ENCODE data around the gene PCDHA2. TPM values are rescaled to one million over a fixed set of nuclear protein-coding genes. Genes with fewer than 3 reads are reported as not detected.
"Not testable (repeated sequence)": the region's sequence is repeated elsewhere in the genome, so short reads cannot be mapped to it uniquely, and the experiment has no call there.

The PCDHA2 gene
- 0.05 TPM in 1 of 2 replicates, not detected in the other for total RNA-seq (2014; rRNA removed; shearing (Covaris generic))

- DNase-seq (ENCODE audit: low spot score): no peak
Observed at GRCh38 chr5:140794595-140795258, at the start of gene PCDHA2. PCDHA2 (plus strand) TSS chr5:140794852.

GRCh38 chr5:140753561-140753960 is 41.1 kb upstream of the PCDHA2 start:
- DNase-seq (ENCODE audit: low spot score): no peak

- peak; percentile 23 for DNase-seq (ENCODE audit: low spot score)
Observed at GRCh38 chr5:140764177-140764973, 30.3 kb upstream of the PCDHA2 start.

DNA sequence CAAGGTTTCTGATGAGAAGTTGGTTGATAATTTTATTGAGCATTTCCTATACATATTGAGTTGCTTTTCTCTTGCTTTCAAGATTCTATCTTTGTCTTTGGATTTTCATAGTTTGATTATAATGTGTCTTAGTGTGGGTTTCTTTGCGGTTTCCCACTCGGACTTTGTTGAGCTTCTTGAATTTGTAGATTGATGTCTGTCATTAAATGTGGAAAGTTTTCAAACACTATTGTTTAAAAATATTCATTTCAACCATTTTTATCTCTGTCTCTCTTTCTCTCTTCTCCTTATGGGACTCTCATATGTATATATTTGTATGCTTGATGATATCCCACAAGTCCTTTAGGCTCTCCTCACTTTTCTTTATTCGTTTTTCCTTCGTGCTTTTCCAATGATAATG is 27.2 kb upstream of the PCDHA2 start:
- DNase-seq (ENCODE audit: low spot score): no peak

DNA sequence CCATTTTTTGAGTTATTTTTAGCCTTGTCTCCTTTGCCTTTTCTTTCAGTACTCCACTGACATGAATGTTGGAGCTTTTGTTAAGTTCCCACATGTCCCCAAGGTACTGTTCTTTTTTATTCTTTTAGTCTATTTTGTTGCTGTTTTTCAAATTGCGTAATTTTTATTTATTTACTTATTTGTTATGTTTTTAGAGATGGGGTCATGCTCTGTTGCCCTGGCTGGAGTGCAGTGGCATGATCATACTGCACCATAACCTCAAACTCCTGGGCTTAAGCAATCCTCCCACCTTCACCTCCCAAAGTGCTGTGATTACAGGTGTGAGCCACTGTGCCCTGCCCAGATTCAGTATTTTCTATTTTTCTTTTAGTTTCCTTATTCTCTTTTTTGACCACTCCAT is 14.1 kb upstream of the PCDHA2 start:
- no peak for DNase-seq (ENCODE audit: low spot score)

DNA sequence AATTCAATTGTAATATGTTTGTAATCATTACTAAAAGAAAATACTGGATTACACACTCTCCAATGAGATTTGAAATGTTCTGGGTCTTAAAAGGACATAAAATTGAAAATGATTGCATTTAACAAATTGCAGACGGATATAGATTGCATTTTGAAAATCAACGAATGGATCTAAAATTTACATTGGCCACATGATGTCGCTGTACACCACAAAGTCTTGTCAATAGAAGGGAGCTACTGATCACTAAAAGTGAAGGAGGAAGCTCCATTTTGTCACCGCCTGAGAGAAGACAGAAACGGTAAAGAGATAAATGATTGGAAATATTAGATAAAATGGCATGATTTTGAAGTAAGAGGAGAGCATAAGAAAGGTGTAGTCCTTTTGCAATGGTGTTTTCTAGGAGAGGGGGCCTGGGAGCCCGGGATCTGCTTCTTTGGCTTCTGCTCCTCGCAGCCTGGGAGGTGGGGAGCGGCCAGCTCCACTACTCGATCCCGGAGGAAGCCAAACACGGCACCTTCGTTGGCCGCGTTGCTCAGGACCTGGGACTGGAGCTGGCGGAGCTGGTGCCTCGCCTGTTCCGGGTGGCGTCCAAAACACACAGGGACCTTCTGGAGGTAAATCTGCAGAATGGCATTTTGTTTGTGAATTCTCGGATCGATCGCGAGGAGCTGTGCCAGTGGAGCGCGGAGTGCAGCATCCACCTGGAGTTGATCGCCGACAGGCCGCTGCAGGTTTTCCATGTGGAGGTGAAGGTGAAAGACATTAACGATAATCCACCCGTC is 8.6 kb upstream of the PCDHA2 start, which contains the start of gene PCDHA1:
PCDHA1 (plus strand) TSS at position 236 of the 782 bp plus-strand sequence.
- DNase-seq (ENCODE audit: low spot score): no peak

DNA sequence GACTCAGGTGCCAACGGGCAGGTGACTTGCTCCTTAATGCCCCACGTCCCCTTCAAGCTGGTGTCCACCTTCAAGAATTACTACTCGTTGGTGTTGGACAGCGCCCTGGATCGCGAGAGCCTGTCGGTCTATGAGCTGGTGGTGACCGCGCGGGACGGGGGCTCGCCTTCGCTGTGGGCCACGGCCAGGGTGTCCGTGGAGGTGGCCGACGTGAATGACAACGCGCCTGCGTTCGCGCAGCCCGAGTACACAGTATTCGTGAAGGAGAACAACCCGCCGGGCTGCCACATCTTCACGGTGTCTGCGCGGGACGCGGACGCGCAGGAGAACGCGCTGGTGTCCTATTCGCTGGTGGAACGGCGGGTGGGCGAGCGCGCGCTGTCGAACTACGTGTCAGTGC is 7.2 kb upstream of the PCDHA2 start:
- DNase-seq (ENCODE audit: low spot score): not testable (repeated sequence)

GRCh38 chr5:140787849-140788504 is 6.7 kb upstream of the PCDHA2 start:
- DNase-seq (ENCODE audit: low spot score): not testable (repeated sequence)

GRCh38 chr5:140791089-140791488 is 3.6 kb upstream of the PCDHA2 start:
- no peak for DNase-seq (ENCODE audit: low spot score)

- DNase-seq (ENCODE audit: low spot score): peak; percentile 11
Observed at GRCh38 chr5:140795259-140795641, 598 bp downstream of the PCDHA2 start.

DNA sequence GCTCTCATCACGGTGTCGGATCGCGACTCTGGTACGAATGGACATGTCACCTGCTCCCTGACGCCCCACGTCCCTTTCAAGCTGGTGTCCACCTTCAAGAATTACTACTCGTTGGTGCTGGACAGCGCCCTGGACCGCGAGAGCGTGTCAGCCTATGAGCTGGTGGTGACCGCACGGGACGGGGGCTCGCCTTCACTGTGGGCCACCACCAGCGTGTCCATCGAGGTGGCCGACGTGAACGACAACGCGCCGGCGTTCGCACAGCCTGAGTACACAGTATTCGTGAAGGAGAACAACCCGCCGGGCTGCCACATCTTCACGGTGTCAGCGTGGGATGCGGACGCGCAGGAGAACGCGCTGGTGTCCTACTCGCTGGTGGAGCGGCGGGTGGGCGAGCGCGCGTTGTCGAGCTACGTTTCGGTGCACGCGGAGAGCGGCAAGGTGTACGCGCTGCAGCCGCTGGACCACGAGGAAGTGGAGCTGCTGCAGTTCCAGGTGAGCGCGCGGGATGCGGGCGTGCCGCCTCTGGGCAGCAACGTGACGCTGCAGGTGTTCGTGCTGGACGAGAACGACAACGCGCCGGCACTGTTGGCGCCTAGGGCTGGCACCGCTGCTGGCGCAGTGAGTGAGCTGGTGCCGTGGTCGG is 1.5 kb downstream of the PCDHA2 start:
- DNase-seq (ENCODE audit: low spot score): not testable (repeated sequence)

DNA sequence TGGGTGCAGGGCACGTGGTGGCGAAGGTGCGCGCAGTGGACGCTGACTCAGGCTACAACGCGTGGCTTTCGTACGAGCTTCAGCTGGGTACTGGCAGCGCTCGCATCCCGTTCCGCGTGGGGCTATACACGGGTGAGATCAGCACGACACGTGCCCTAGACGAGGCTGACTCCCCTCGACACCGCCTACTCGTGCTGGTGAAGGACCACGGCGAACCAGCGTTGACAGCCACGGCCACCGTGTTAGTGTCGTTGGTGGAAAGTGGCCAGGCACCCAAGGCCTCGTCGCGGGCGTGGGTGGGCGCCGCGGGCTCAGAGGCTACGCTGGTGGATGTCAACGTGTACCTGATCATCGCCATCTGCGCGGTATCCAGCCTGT is 2.1 kb downstream of the PCDHA2 start:
- DNase-seq (ENCODE audit: low spot score): no peak

- no peak for DNase-seq (ENCODE audit: low spot score)
Observed at GRCh38 chr5:140800816-140801493, 6.3 kb downstream of the PCDHA2 start, which contains the start of gene PCDHA3. PCDHA3 (plus strand) TSS chr5:140801057.

DNA sequence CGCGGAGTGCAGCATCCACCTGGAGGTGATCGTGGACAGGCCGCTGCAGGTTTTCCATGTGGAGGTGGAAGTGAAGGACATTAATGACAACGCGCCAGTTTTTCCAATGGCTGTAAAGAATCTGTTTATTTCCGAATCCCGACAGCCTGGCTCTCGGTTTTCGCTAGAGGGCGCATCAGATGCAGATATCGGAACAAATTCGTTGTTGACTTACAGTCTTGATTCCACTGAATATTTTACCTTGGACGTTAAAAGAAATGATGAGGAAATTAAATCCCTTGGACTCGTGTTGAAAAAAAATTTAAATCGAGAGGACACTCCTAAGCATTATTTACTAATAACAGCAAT is 6.8 kb downstream of the PCDHA2 start:
- DNase-seq (ENCODE audit: low spot score): no peak

DNA sequence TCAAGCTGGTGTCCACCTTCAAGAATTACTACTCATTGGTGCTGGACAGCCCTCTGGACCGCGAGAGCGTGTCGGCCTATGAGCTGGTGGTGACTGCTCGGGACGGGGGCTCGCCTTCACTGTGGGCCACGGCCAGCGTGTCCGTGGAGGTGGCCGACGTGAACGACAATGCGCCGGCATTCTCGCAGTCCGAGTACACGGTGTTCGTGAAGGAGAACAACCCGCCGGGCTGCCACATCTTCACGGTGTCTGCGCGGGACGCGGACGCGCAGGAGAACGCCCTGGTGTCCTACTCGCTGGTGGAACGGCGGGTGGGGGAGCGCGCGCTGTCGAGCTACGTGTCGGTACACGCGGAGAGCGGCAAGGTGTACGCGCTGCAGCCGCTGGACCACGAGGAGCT is 7.7 kb downstream of the PCDHA2 start:
- DNase-seq (ENCODE audit: low spot score): not testable (repeated sequence)

DNA sequence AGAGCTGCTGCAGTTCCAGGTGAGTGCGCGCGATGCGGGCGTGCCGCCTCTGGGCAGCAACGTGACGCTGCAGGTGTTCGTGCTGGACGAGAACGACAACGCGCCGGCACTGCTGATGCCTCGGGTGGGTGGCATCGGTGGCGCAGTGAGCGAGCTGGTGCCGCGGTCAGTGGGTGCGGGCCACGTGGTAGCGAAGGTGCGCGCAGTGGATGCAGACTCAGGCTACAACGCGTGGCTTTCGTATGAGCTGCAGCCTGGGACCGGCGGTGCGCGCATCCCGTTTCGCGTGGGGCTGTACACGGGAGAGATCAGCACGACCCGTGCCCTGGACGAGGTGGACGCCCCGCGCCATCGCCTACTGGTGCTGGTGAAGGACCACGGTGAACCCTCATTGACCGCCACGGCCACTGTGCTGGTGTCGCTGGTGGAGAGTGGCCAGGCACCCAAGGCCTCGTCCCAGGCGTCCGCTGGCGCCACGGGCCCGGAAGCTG is 8.2 kb downstream of the PCDHA2 start:
- DNase-seq (ENCODE audit: low spot score): no peak

DNA sequence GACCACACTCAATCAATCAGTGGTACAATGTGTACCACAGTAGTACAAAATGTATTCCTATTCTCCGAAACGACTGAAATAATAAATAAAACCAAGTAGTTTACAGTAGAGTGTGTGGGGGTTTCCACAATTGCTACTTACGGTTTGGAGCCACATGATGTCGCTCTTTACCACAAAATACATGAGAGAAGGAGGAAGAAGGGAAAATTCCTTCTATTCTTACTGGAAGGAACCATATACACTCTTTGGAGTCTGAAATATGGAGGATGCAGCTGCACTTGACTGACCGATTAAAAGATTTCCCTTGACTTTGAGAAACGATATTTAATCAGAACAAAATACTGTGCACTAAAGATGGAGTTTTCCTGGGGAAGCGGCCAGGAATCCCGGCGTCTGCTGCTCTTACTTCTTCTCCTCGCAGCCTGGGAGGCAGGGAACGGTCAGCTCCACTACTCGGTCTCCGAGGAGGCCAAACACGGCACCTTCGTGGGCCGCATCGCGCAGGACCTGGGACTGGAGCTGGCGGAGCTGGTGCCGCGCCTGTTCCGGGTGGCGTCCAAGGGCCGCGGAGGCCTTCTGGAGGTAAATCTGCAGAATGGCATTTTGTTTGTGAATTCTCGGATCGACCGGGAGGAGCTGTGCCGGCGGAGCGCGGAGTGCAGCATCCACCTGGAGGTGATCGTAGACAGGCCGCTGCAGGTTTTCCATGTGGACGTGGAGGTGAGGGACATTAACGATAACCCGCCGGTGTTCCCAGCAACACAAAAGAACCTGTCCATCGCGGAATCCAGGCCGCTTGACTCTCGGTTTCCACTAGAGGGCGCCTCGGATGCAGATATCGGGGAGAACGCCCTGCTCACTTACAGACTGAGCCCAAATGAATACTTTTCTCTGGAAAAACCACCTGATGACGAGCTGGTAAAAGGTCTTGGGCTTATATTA is 12.5 kb downstream of the PCDHA2 start, which contains the start of gene PCDHA4:
PCDHA4 (plus strand) TSS at position 235 of the 942 bp plus-strand sequence.
- DNase-seq (ENCODE audit: low spot score): no peak

GRCh38 chr5:140808241-140808888 is 13.7 kb downstream of the PCDHA2 start:
- DNase-seq (ENCODE audit: low spot score): not testable (repeated sequence)

DNA sequence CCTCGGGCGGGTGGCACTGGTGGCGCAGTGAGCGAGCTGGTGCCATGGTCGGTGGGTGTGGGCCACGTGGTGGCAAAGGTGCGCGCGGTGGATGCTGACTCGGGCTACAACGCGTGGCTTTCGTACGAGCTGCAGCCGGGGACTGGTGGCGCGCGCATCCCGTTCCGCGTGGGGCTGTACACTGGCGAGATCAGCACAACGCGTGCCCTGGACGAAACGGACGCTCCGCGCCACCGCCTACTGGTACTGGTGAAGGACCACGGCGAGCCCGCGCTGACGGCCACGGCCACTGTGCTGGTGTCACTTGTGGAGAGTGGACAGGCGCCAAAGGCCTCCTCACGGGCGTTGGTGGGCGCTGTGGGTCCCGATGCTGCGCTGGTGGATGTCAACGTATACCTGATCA is 14.2 kb downstream of the PCDHA2 start:
- no peak for DNase-seq (ENCODE audit: low spot score)

Measured in HT-29 (cell line).